HG02884 (cell line): Measurements from ENCODE around the gene CARD10.

ENCODE experiments used
- ATAC-seq: cut with Tn5 transposase; IDR thresholded peaks from one replicate; pipeline ENCODE4 v1.9.1; 2021; ENCODE audit warnings: mild to moderate bottlenecking, moderate library complexity; ENCODE audit not compliant: unreplicated experiment

The CARD10 gene

DNA sequence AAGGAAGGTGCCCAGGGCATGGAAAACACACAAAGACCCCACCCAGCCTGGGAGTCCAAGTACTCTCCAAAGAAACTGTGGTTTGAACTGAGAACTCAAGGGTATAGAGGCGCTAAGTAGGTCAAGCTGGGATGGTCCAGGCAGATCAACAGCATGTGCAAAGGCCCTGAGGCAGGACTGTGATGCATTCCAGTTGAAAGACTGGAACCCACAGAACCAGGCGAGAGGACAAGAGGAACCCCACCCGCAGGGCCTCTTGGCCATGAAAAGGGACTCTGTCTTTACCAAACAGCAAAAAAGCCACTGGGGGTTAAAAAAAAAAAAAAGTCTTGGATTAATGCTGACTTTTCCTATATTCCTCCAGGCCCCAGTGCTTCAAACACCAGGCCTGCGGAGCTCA is 14.3 kb downstream of the CARD10 start:
- ATAC-seq: no peak

DNA sequence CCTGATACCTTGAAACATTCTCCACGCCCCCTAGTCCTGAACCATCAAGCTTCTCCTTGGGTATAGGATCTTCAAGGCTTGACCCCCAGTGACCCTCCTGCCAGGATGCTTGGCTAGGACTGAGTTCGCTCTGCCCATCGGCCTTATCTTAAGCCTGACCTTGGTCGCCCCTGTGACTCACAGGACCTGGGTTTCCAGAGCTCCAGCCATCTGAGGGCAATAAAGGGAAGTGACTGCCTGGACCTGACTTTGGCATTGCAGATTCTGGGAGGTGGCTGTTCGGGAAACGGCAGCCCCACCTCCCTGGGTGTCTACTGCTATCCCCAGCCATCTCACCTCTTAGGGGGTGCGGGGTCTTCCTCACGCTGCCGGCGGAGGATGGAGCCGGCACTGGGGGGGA is 15.4 kb downstream of the CARD10 start:
- no peak for ATAC-seq

DNA sequence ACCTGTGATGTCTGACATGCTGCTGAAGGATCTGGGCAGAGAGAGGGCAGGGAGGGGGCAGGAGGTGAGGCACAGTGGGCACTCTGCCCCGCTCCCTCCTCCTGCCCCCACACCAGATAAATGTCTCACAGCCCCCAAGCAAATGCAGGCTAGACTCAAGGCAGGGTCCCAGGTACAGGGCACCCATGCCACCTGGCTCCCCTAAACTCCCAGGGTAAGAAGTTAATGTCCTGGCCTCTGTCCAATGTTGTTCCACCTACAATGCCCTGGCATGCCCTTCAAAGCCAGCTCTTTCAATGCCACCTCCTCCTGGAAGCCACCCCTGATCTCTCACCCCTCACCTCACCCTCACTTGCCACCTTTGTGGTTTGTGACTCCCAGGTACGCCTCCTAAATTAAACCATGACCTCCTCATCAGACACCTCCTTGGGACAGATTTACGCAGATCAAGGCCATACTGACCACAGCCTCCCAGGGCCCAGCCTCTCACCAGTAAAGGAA is 16.0 kb downstream of the CARD10 start:
- no peak for ATAC-seq

DNA sequence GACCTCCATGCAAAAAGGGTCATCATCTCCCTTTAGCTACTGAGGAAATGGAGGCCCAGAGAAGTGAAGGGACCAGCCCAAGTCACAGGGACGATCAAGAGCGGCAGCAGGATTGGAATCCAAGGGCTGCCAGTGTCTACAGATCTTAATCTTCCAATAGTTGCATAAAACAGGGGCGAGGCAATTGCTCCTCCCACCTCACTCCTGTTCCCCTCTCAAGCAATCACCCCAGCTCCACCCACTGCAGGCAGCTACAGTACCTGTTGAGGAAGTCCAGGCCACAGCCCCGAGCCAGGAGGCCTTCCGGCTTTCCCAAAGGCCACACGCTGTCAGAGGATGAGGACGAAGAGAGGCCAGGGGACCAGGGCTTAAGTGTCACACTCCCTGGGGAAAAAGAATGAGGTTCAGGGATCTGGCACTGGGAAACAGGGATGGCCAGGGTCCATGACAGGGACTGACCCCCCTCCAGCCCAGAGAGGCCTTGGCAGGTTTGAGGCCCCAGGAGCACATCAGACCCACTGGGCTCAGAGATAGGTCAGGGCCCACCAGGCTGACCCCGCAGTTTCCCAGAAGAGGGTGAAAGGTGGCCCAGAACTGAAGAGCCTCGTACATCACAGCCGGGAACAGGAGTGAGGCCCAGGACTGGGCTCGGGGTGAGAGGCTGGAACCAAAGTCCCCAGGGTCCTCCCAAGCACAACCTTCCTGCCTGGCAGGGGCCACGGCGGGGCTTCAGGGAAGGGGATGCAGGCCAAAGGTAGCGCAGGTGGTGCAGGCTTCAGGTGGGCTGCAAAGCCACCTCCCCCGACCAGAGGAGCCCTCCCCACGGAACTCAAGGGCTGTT is 16.7 kb downstream of the CARD10 start:
- no peak for ATAC-seq

DNA sequence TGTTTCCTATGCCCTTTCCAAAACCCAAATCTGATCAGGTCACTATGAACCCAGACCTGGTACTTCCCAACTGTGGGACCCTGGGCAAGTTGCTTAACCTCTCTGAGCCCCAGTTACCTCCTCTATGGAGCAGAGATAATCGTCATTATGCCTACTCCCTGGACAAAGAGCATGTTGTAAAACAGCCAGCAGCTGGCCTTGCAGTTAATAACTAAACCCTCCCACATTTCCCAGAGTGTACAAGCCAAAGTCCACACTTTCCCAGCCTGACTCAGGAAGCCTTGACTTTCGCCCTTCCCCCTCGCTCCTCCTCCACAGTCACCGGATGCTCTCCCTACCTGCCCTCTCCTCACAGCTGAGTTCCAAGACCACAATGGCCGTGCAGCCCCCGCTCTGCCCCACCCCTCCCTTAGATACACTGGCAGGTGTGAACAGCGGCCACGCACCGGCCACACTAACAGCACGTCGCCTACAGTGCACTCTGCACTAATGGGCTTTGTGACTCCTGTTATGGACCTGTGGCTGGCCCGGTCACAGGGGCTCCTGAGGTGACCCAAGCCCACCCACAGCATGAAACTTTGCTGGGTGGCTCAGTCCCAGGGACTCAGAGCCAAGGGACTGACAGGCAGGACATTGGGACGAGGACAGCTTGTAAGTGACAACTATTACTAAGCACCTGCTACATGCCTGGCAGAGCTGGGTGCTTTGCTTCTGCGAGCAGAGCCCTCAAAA is 17.4 kb downstream of the CARD10 start:
- ATAC-seq: no peak

DNA sequence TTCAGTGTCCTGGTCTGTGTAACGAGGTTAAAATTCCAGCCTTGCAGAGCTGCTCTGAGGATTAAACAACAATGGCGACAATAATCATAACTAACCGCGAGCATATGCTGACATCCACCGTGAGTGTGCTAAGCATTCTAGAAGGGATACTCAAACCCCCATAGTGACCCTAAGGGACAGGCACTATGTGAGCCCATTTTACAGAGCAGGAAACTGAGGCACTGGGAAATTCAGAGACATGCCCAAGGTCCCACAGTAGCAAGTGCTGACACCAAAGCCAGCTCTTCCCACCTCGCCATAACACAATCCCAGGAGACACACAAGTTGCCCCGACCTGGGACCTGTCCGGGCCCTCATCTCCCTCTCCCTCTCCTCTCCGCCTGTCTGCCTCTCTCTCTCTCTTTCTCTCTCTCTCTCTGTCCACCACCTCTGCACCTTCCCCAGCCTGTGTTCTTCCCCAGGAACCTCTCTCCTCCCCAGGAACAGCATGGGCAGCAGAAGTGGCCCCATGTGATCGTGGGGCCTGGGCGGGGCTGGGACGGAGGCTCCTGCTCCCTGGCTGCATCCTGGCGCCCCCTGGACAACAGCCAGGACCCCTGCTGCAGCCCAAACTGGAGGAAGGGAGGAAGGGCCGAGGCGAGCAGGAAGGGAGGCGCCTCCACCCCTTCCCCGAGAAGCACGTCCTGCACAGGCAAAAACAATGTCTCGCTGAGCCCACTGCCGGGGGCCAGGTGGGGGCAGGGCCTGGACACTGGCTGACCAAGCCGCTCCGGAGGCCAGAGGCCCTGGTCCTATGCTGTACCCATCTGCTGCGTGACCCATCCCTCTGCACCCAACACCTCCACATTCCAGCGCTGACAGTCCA is 18.2 kb downstream of the CARD10 start:
- no peak for ATAC-seq

DNA sequence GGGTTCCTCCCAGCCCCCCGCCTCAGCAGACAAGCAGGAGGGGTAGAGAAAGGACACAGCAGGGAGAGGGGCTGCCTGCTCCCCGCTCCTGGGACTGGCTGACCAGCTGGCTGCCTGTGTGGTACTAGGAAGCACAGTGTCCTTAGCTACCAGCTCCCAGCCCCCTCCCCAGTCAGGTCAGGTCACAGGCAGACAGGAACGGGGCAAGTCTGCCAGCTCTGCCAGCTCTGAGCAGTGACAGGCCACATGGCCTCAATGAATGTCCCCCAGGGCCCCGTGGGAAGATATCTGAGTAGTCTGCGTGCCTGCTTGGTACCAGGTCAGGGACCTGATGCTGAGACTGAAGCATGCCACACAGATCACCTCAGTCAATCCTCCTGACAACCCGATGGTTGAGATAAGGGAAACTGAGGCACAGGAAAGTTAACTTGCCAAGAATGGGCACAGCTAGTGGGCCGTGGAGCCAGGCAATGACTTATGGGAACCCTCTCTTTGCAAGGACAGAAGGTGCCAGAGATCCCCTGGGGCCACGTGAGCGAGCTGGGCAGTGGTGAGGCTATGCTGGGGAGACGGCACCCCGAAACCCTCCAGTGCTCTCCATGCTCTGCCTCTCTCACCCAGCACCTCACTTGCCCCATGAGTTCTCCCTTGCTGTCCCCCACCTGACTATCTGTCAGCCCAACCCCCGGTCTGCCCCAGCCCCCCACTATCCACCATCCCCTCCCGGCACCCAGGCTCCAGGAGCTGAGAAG is 19.2 kb downstream of the CARD10 start:
- no peak for ATAC-seq

DNA sequence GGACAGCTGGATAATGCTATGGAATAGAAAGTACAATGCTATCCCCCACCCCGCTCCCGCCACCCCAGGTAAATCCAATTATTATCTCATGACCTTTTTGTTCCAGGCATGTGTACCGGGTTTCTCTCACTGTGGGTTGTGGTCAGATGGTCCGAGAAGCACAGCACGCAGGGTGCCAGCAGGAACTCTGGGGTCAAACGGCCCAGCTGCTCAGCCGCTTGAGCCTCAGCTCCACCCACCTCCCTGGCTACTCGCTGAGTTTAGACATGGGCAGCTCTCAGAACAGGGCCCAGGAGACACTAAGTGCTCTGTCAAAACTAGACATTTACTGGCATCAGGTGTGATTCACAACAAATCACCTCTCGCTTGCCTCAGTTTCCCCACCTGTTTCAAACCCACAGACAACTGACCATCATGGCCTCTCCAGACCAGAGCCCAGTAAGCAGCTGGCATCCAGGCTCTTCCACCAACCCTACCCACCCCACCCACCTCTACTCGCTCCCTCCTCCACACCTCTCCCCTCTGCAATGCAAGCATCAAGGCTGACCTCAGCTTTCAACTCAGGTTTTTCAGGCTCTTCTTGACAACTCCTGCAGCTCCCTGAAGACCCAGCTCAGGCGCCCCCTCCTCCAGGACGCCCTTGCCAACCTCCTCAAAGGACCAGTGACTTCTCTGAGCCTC is 20.0 kb downstream of the CARD10 start:
- no peak for ATAC-seq

DNA sequence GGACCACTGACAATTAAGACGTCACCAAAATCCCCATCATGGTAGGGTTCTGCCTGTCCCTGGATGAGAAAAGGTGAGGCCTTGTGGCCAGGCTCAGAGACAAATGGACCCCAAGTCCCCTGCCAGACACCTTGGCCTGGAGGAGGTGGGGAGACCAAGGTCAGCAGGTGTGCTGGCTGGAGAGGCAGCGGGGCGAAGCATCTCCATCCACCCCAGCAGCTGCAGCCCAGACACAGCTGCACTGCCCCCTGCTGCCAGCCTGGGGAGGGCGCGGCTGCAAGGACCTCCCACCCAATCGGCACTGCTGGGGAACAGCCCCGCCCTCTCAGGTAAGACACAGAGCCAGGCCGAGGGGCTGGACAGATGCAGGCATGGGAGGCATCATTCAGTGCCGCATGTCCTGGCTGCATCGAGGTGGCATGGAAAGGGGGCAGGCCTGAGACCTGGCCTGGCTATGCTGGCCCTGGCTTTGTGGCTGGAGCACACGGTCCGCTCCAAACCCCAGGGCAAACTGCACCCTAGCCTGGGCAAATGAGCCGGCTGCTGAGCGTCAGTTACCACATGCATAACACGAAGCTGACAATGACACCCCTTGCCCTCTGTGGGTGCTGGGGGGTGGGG is 20.8 kb downstream of the CARD10 start:
- ATAC-seq: no peak

DNA sequence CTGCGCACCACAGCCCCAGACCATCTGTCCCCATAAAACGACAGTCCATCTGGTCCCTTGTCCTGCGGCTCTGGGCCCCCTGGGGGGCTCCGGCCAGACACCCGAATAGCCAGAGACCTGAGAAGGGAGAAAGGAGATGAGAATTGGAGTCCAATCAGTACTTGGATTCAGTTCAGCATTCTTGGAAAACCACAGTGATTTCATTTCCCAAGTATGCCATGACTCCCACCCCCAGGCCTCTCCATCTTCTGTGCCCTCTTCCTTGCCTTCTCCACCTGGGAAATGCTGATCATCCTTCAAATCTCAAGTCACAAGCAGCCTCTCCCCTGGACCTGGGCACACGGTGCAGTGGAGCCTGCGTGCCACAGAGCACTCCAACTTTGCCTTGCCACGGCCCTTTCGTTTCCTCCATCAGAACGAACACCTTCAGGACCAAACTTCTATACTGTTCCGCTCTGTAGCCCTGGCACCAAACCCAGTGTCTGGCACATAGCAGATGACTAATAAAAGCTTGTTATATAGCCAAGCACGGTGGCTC is 22.1 kb downstream of the CARD10 start:
- ATAC-seq: no peak

DNA sequence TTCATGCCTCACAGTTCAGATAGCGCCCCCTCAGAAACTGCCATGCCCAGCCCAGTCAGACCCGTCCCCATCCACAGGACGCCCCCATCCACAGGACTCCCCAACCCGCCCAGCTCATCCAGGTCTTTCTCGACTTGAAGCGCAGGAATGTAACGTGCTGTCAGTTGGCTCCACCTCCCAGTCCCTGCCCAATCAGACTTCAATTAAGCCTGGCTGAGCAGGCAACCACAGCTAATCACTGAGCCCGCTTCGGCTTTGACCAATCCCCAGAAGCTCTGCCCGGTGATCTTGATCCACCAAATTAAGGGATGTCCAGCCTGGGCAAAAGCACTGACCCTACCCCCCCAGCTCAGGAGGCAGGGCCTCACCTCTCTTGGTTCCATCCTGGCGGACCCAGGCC is 22.6 kb downstream of the CARD10 start:
- ATAC-seq: no peak

DNA sequence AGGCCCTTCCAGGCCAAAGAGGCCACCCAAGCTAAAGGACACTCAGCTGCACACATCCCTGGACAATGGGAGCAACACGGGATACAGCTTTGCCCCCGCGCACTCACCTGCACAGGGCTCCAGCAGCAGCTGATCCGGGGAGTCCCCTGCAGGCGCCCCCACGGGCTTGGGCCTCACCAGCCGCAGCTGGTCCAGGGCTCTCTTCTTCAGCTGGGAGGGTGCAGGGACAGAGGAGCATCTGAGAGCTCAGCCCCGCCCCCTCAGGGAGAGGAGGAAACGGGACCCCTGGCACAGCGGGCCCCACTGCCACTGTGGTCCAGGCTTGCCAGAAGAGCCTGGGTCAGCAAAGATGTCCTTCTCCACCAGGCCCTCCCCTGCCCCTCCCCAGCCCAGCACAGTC is 25.2 kb downstream of the CARD10 start:
- no peak for ATAC-seq

DNA sequence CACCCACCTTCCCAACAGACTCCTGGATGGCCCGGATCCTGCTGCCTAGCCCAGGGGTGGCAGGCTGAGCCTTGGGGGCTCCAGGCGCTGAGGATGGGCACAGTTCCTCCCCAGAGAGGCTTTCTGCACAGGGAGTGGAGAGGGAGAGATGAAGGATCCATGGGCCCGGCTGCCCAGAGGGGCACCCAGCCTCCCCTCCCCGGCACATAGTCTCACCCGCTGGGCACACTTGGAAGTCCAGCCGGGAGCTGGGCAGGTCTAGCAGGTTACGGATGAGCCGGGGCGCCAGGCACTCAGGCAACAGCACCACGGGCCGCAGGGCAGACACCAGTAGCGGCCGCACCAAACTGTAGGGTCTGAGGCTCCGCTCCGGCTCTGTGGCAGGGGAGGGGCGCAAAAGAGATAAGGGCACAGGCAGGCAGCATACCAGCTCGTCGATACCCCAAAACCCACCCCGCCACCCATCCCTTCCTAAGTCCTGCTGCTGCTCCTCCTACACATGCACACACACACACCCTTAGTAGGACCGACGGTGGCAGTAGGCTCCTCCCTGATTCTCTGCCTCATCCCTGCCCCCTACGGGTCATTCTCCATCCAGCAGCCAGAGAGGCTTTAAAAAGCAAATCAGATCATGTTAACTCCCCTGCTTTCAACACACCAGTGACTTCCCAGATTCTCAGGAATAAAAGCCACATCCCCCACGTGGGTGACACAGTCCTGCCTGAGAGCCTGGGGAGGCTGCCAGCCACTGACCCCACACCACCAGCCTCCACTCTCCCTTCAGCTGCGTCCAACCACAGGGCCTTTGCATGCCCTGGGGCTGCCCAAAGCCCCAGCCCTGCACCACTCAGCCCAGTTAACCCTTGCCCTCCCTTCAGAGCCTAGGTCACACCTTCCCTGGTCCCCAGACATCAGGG is 26.5 kb downstream of the CARD10 start:
- ATAC-seq: no peak

DNA sequence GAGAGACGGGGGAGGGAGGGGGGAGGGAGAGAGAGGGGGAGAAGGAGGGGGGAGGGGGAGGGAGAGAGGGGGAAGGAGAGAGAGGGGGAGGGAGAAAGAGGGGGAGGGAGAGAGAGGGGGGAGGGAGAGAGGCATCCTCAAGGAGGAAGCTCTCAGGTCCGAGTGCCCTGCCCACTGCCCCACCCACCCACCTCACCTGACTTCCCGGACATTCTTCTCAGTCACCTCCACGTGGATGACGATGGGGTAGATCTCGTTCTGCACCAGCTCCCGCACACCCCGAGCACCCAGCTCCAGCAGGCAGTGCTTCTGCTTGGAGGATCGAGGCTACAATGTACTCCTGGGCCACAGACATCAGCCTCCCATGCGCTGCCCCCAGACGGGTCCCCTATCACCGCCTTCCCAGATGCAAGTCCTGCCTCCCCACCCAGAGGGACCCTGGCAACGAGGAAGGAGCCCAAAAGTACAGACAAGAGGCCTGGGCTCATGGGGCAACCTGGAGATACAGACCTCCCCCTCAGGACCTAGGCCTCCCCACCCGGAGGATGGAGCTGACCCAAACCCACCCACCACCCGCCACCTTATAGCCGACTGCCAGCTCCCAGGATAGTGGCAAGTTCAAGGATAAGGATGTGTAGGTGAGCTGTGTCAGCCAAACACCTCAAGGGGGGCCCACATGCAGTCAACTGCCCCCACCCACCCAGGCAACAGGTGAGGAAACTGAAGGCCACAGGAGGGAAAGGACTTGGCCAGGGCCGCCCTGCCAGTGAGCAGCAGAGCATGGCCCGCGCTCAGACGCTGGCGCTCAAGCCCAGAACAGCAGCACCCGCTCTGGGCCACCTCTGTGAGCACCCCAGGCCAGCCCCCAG is 27.4 kb downstream of the CARD10 start:
- no peak for ATAC-seq

DNA sequence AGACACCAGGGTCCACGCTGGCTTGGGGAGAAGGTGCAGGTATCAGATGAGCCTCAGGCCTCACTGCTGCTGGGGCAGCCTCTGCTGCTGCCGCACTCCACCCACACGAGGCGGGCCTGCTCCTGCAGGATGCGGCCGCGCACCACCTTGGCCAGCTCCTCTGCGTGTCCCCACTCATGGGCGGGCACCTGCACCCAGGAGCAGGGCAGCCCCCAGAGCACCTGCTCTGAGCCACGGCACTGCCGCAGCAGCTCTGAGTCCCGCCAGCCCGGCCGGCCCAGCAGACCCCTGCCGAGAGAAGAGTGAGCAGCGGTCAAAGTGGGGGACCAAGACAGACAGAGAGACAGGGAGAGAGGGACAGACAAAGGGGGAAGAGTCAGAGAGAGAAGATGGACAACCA is 28.1 kb downstream of the CARD10 start:
- no peak for ATAC-seq

DNA sequence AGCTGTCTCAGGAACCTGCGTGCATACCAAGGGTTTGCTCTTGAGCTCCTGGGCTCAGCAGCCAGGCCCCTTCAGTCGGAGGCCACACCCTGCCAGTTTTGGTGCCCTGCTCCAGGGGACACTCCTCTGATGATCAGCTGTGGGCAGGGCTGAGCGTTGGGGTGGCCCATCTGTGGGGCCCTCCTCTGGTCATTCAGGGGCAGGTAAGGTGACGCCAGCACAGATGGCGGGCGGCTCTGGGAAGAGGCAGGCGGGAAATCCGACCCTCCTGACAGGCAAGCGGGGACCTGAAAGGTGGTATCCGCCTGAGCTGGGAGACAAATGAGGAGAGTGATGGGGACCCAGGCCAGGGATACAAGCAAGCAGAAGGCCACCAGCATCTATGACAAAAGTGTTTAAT is 29.2 kb downstream of the CARD10 start:
- ATAC-seq: no peak
